CD4-positive, alpha-beta T cell treated with Interferon gamma for 1 hour (primary cell): ENCODE measurements around the gene POLR3K.
"Not testable (repeated sequence)": the region's sequence is repeated elsewhere in the genome, so short reads cannot be mapped to it uniquely, and the experiment has no call there.

ENCODE experiments used
- DNase-seq: peaks from one replicate; pipeline ENCODE4 v3.0.0-alpha.2; 2020

POLR3K gene

DNA sequence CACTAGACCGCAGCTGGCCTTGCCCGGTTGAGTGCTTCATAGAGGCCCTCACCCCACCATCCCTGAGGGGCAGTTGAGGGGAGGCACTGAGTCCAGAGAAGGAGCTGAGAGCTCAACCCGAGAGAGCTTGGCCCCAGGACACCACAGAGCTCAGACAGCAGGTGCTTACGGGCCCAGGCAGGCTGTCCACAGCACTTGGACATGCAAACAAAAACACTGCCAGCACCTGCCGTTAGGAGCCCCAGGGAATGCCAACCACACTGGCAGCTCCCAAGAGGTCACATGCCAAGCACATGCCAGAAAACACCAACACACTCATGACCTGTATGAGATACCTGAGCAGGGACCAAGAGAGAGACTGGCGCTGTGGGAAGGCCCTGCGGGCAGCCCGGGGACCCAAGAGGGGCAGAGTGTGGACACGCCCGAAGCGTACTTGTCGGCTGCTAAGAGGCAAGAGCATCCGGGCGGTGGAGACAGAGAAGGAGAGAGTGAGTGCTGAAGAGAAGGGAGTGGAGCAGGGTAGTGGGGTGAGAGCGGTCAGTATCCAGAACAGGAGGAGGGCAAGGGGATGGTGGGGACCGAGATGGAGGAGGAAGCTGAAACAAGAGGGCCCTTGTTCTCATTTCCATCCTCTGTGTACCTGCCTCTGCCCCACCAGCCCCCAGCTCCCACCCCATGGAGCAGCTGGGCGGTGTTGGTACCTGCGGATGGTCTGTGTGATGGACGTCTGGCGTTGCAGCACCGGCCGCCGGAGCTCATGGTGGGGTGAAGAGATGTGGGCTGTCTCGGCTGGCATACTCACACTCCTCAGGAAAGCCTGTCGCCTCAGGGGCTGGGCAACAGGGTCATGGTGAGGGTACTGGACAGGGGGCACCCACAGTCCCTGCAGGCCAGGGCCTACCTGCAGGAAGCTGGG lies 10.8 kb upstream of the POLR3K start:
- no peak for DNase-seq

DNA sequence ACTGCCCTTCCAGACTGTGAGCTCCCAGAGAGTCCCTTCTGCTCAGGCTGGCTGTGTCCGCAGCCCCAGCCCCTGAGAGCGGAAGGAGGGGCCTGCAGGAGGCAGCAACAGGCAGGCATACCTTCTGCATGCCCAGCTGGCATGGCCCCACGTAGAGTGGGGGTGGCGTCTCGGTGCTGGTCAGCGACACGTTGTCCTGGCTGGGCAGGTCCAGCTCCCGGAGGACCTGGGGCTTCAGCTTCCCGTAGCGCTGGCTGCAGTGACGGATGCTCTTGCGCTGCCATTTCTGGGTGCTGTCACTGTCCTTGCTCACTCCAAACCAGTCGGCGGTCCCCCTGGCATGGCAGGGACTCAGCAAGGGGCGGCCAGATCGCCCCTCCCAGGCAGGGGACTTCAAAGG lies 10.1 kb upstream of the POLR3K start:
- DNase-seq: no peak

DNA sequence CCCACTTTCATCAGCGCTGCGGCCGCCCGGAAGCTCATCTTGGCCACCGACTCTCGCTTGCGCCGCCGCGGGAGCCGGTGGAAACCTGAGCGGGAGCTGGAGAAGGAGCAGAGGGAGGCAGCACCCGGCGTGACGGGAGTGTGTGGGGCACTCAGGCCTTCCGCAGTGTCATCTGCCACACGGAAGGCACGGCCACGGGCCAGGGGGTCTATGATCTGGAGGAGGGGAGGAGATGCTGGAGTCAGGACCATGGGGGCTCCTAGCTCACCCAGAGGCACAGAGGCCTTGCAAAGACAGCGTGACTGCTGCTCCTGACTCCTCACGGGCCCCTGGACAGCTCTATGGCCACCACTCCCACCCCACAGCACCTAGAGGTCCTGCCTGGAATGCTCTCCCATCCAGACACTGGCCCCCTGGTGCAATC lies 9.6 kb upstream of the POLR3K start:
- no peak for DNase-seq

DNA sequence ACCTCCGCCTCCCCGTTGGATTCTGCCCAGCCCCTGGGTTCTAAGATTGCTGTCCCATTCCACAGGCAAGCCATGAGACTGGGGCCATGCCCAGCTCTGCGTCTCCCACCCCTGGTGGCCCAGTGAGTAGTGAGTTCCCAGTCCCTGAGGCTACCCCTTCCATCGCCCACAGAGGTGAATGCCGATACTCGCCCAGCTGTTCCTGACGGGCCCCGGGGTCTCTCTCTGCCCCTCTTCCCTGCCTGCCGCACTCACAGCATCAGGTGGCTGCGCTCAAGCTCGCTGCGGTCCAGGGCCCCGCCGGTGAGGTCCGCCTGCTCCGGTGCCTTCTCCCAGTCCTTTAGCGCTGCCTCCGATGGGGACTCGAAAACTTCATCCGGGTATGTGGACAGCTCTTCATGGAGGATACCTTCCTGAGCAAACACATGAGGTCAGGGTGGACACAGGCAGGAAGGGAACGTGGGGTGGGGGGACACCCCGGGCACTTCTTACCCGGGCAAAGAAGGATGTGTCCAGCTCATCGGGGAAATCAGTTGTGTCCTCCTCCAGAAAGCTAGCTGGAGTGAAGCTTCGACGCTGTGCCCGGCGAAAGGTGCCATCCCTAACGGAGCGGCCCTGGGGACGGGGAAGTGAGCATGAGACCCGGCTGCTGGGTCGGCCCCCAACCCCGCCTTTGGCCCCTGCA lies 9.0 kb upstream of the POLR3K start:
- DNase-seq: no peak

DNA sequence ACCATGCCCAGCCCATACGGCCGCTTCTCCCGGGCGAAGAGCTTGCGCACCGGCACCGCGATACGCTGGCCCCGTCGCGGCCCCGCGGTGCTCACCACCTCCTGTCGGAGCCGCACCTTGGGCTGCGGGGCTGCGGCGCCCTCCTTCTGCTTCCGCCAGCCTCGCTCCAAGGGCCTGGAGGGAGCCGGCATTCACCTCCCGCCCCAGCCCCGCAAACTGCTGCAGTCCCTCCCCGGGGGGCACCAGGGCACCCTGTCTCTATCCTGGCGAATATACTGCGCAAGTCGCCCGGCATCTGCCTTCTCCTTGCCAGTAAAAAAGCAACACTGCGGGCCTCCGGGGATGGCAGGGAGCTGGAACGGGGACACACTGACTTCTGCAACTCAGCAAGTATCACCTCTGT lies 8.5 kb upstream of the POLR3K start:
- no peak for DNase-seq

DNA sequence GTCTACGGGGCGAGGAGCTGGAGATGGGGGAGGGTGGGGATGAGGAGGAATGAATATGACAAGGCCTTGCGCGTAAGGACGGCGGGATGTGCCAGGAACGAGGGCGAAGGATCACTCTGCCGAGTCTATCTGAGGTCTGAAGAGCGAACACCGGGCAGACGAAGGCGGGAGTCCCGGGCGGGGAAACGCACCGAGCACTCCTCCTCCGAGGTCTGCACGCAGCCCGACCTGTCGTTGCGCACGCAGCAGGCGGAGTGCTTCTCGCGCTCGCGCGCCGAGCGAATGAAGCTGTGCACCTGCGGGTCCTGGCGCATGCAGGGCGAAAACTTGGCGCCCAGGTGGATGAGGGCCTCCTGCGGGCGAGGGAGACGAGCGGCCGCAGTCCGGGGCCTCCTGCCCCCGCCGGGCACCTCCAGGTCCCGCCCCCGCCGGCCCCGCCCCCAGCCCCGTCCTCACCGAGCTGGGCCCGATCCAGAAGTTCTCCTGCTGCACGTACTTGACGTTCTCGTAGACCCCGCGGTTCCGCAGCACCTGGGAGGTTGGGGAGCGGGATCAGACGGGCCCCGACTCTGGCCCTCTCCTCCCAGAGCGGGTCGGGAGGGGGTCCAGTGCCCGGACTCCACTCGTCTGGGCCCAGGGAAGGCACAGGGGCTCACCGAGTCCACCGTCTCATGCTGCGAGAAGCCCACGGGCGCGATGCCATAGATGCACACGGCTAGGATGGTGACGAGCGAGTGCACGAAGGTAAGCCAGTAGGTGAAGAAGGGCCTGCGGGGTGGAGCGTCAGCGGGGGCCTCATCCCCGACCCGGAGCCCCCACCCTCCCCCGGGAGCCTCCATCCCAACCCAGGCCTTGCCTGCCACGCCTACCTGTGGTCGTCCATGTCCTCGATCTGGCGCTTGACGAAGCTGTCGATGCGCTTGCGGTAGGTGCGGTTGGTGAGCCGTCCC lies 7.8 kb upstream of the POLR3K start:
- DNase-seq: no peak

DNA sequence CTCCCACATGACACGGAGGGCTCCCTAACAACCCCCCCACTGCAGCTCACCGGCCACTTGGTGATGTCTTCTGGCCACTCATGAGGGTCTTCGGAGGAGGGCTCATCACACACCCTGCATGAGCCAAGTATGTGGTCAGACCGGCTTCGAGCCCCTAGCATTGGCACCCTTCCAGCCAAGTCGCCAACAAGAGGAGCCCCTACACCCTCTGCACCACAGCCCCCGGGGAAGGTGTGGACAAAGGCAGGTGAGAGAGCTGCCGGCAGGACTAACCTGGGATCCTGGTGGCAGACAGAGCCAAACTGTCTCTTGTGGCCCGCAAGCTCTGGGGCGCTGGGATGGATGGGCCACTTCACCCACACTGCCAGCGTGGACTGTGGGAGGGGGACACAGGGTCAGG lies 6.8 kb upstream of the POLR3K start:
- no peak for DNase-seq

DNA sequence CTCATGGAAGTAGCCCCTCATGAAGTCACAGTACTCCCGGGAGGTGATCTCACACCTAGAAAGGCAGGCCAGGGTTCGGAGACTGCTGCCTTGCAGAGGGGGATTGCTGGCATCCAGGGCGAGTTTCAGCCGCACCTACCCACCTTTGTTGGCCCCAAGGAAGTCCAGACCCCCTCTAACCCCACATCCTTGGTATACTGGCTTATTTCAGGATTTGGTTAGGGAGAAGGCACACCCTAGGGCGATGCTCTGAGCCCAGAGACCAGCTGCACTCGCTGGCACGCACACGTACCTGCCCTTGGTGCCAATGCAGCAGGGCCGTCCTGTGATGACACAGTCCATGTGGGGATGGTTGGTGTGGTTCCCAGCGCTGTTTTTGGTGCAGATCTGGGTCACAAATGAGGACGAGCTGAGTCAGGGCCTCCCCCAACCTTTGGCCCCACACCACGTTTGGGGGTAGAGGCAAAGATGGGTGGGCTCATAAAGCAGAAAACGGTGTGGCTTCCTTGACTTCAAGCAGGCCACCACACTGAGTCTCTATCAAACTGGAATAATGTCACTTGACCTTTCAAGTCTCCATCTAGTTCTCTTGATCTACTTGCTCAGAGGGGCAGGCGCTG lies 6.1 kb upstream of the POLR3K start:
- no peak for DNase-seq

DNA sequence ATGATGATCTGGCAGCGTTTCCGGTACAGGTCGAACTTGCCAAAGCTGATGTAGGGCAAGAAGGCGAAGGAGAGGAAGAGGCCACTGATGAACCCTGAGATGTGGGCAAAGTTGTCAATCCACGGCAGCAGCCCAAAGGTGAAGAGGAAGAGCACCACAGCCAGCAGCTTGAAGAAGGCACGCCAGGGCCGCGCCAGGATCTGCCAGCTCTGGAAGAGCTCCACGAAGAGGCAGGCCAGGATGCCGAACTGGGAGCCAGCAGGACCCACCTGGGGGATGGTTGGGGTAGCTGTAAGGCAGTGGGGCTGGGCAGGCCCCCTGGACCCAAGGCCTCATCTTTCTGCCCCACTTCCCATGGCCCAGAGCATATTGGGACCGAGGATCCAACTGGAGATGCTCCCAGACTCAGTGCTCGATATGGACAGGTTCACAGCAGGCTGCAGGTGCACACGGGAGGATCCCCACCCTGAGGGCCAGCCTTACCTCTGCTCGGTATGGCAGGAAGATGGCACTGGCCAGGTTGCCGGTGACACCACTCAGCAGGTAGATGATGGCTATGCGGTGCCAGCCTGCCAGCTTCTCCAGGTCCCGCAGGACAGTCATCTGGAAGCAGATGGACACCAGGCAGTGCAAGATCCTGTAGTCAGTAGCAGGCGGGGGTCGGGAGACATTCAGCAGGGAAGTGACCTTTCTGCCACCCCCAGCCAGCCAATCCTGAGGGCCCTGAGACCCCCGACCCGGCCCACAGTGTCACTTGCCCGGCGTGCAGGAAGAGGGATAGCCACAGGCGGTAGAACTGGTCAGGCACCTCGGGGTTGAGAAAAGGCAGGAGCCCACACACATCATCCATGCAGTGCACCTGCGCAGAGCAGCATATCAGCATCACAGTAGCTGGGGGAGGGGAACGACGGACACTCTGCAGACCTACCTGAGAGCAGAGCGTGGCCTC lies 5.4 kb upstream of the POLR3K start:
- no peak for DNase-seq

DNA sequence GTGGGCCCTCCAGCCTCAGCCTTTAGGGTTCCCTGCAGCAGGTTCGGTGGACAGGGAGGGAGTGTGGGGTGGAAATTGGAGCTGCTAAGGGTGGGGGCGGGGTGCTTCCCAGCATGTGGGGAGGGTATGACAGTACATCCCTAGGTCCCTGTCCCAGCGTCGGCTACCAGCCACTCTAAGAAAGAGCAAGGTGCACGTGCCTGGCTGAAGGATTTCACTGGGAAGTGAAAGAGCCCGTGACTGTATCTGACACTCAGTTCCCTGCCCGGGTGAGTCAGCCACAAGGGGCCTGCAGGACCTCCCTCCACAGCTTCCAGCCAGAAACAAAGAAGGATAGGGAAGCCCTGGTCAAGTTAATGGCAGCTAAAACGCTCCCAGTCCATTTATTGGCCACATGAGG lies 4.3 kb upstream of the POLR3K start:
- DNase-seq: no peak

DNA sequence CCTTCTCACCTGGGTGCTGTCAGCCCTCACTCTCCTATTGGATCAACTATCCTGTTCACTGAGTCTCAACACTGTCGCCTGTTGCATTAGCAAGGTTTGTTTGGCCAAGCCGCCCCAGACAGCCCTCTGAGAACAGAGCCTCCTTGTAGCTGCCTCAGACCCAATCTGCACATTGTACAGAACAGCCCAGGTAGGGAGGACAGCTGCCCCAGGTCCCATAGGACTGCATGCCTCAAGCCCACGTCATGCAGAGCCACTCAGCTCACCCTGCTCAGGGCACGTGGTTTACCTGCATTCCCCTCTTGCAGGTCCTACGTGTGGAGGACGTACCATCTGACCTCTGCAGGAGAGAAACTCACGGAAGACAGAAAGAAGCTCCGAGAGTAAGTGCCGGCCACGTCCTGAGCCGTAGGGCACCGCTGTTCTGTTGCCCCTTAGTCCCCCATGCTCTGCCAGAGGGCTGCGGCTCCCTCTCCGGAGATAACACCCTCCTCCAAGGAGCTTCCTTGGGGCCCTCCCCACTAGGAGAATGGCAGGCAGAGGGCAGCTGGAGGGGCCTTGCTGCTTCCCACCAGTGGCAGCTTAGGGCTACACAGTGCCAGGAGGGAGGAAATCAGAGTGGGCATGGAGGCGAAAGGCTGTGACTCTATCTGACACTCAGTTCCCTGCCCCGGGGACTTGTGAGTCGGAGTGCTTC lies 3.0 kb upstream of the POLR3K start:
- no peak for DNase-seq

DNA sequence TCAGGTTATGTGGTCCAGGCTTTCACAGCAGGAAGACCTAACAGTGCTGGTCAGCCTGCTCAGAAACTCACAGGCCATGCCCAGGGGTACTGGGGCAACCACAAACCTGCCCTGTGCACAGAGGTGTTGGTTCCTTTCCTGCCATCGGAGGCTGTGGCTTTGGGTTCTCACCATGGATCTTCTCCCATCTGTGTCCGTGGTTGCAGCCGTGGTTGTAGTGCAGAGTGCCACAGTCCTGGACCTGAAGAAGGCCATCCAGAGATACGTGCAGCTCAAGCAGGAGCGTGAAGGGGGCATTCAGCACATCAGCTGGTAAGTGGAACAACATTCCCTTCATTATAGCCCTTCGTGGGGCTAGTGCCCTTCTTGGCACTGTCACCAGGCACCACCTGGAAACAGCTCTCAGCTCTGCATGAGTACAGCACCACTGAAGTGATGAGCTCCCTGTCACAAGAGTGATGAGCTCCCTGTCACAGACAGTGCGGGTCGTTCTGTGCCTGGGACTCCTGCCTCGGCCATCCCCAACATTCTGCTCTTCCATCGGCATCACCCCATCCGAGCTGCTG lies 2.2 kb upstream of the POLR3K start:
- no peak for DNase-seq

DNA sequence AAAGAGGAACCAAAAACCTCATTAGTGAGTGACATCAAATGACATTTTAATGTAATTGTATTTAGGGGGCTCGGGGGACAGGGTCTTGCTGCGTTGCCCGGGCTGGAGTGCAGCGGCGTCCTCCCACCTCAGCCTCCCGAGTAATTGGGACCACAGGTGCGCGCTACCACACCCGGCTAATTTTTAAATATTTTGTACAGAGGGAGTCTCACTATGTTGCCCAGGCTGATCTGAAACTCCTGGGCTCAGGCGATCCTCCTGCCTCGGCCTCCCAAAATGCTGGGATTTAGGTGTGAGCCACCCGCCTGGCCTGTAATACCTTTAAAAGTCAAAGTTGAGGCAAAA lies 801 bp upstream of the POLR3K start:
- no peak for DNase-seq

DNA sequence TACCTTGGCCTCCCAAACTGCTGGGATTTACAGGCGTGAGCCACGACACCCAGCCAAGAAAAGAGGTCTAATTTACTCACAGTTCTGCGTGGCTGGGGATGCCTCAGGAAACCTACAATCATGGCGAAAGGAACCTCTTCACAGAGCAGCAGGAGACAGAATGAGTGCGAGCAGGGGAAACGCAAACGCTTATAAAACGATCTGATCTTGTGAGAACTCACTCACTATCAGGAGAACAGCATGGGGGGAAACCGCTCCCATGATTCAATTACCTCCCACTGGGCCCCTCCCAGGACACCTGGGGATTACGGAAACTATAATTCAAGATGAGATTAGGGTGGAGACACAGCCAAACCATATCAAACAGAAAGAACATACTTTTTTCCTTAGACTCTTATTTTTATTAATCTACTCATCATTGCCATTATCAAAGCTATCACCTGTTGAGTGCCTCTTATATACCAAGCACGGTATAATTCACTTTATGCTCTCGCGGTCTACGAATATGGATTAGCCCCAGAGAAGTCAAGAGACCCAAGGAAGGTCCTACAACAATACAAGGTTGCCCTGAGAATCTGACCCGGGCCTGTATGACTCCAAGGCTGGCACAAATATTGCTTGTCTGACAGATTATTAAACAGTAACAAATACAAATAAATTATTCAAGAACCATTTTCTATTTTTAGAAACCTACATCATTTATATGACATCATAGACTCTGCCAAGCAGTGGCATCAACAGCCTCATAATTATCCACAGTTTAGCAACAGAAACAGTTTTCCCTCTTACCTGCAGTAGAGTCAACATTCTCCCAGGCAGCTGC lies 2.4 kb downstream of the POLR3K start:
- DNase-seq: no peak

DNA sequence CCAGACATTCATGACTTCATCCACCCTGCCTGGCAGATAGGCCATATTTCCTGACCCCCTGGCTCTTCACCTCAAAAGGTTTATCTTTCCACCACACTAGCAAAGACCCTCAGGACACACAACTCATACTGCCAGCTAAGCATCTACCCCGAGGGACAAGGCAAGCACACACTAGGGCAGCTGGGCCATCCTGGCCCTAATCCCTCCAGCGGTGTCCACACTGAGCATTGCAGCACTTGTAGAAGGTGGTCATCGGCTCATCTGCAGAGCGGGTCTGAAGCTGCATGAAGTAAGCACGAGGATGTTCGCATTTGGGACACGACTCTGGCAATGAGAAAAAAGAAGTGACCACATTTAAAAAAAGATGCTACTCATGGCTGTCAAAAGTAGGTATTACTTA lies 6.2 kb downstream of the POLR3K start:
- no peak for DNase-seq

DNA sequence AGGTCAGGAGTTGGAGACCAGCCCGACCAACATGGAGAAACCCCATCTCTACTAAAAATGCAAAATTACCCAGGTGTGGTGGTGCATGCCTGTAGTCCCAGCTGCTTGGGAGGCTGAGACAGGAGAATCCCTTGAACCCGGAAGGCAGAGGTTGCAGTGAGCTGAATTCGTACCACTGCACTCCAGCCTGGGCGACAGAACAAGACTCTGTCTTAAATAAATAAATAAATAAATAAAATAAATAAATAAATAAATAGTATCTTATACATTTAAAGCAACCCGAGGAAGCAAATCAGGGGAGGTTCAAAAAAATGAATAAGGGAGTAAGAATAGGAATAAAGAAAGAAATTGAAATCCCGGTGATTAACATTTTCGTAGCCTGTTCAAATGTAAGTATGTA lies 6.9 kb downstream of the POLR3K start:
- DNase-seq: not testable (repeated sequence)

DNA sequence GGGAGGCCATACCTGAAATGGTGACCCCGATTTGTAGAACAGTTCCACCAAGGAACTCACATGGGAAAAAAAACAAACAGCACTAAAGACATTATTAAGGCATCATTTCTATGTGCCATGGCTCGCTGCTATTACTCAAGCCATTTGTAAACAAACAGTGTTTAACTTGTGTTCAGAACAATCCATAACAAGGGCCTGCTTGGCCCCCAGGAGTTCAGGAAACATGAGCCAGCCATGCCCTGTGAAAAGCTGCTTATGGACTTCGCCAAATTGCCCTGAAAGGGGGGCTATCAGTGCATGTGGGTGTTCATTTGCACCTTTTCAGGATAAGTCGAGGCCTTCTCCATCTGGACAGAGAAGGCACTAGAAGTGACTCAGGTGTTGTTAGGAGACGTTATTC lies 8.0 kb downstream of the POLR3K start:
- DNase-seq: no peak

DNA sequence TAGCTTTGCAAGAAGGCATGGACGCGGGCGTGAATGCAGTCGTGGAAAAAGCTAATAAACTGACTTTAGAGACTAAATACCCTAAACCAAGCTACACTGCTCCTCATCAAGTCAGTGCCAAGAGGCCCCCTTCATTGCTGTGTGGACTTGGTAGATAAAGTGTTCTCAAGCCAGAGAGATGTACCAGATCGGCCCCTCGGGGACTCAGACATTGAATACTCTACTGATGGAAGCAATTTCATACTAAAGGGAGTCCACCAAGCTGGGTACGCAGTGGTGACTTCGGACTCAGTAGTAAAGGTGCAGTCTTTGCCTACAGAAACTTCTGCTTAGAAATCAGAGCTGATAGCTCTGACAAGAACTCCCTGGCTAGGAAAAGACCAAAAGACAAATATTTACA lies 8.8 kb downstream of the POLR3K start:
- DNase-seq: no peak

DNA sequence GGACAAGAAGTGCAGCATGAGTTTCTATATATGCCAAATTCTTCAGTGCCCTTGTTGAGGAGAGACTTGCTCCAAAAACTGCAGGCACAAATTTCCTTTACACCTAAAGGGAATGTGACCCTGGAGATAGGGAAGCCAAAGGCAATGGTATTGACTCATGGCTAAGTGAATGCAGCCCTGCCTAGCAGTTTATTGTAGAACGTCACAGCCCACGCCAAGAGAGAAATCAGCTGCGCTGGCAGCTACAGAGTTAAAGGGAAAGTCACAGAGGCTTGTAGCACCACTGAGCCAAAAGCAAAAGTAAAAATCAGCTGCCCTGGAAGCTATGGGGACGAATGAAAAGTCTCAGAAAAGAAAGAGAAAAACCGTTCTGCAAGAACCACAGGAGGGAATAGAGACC lies 10.1 kb downstream of the POLR3K start:
- DNase-seq: no peak

DNA sequence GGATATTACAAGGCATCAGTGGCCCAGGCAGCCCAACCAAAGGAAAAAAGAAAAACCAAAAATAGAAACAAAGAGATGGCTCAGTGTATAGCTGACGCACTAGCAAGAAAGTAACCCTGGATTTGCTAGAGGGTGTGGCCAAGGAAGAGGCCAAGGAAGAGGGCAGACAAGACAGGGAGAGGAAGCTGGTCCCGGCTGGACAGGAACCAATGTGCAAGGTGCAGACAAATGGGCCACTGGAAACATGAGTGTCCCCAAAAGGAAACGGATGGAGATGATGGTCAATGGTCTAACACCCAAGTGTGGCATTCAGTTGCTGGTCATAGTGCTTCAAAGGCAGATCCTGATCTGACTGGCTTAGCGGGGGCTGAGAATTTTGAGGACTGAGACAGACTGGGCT lies 10.7 kb downstream of the POLR3K start:
- no peak for DNase-seq
